Transverse colon (tissue), 3 donors: Measurements from ENCODE around the gene PUM1.

Experiments used
- EP300 ChIP-seq: sonication (generic); formaldehyde crosslinking; IDR thresholded peaks from one replicate; pipeline ENCODE4 v1.6.1; 2017; ENCODE audit warnings: antibody characterized with exemption, low read depth
- POLR2A ChIP-seq: fragments of 450-650 bp; IDR thresholded peaks from one replicate; pipeline ENCODE4 v1.6.1; 2016; ENCODE audit warnings: antibody characterized with exemption, mild to moderate bottlenecking, moderate library complexity
- TF ChIP-seq, protein P1 (sequence below), 5 experiments: fragments of 200-600 bp in 3 of 5; fragments of 450-650 bp in 2 of 5; sonication (generic) in 3 of 5; IDR thresholded peaks; 1 replicate in 2 of 5; 2 replicates in 3 of 5; pipeline ENCODE4 v1.5.1; 2016 to 2017; ENCODE audit warnings: antibody characterized with exemption in 5 of 5, inconsistent platforms in 3 of 5, mild to moderate bottlenecking in 2 of 5, moderate library complexity in 1 of 5

- TF ChIP-seq, protein P1, sequence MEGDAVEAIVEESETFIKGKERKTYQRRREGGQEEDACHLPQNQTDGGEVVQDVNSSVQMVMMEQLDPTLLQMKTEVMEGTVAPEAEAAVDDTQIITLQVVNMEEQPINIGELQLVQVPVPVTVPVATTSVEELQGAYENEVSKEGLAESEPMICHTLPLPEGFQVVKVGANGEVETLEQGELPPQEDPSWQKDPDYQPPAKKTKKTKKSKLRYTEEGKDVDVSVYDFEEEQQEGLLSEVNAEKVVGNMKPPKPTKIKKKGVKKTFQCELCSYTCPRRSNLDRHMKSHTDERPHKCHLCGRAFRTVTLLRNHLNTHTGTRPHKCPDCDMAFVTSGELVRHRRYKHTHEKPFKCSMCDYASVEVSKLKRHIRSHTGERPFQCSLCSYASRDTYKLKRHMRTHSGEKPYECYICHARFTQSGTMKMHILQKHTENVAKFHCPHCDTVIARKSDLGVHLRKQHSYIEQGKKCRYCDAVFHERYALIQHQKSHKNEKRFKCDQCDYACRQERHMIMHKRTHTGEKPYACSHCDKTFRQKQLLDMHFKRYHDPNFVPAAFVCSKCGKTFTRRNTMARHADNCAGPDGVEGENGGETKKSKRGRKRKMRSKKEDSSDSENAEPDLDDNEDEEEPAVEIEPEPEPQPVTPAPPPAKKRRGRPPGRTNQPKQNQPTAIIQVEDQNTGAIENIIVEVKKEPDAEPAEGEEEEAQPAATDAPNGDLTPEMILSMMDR (IDR thresholded peaks at IDR 0.05) = no peak
- TF ChIP-seq POLR2A (no peak), EP300 (no peak)
Observed at GRCh38 chr1:30947212-30947611, 118.3 kb downstream of the PUM1 start.
